Glutamatergic neuron (in vitro differentiated cells): ENCODE results near the gene UBAC2. TPM values are rescaled to one million over a fixed set of nuclear protein-coding genes. Genes with fewer than 3 reads are reported as not detected.

Source experiments
- DNase-seq: peaks from one replicate; pipeline ENCODE4 v3.0.0; 2022
- H3K27ac Mint-ChIP-seq: one replicate; pipeline ENCODE4 v1.8.0; 2020; ENCODE audit warnings: mild to moderate bottlenecking, mixed read lengths, inconsistent platforms; ENCODE audit not compliant: unreplicated experiment
- H3K27me3 Mint-ChIP-seq: one replicate; pipeline ENCODE4 v1.8.0; 2020; ENCODE audit warnings: mild to moderate bottlenecking, moderate library complexity, mixed read lengths, inconsistent platforms; ENCODE audit not compliant: unreplicated experiment
- H3K36me3 Mint-ChIP-seq: one replicate; pipeline ENCODE4 v1.8.0; 2020; ENCODE audit warnings: mild to moderate bottlenecking, mixed read lengths, inconsistent platforms; ENCODE audit not compliant: unreplicated experiment
- H3K4me1 Mint-ChIP-seq: one replicate; pipeline ENCODE4 v1.8.0; 2020; ENCODE audit warnings: mild to moderate bottlenecking, low read depth, mixed read lengths, inconsistent platforms; ENCODE audit not compliant: unreplicated experiment
- H3K4me3 Mint-ChIP-seq: one replicate; pipeline ENCODE4 v1.8.0; 2020; ENCODE audit warnings: mild to moderate bottlenecking, mixed read lengths, inconsistent platforms; ENCODE audit not compliant: unreplicated experiment
- H3K9me3 Mint-ChIP-seq: one replicate; pipeline ENCODE4 v1.8.0; 2020; ENCODE audit warnings: mild to moderate bottlenecking, moderate library complexity, mixed read lengths, inconsistent platforms; ENCODE audit not compliant: unreplicated experiment
- total RNA-seq: library from RNA; stranded (reverse); fragmentation: NEBNext Ultra II Directional; extraction: Animal tissue kit (Norgen Biotek cat#: 25700); gene quantifications from one replicate; pipeline ENCODE4 v1.2.1, GENCODE V29; 2021; ENCODE audit not compliant: unreplicated experiment
- TF ChIP-seq, protein P1 (sequence below): fragments of 200-600 bp; sonication (generic); IDR thresholded peaks from one replicate; pipeline ENCODE4 v1.5.0; 2021; ENCODE audit not compliant: partially characterized antibody, unreplicated experiment

The UBAC2 gene
- total RNA-seq, 1 donor from 2014 or later, result 33.3 TPM

DNA sequence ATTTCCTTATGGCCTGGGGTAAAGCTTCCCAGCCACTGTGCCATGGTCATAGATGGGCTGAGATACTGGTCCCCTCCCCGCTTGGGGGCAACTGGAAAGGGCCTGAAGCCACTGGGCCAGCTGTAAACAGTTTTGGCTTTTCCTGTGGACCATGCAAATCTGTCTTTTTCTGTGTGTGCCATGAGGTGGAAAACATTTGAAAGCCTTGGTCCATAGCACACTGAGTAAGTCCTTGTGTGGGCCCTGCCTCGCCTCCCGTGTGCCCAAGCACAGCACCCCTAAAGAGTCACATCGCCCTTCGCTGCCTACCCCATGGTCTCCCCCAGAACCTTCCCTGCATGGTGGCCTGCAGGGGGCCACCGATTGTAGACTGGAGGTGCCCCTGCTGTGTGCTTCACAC, 158.9 kb downstream of the UBAC2 start:
- TF ChIP-seq, protein P1, sequence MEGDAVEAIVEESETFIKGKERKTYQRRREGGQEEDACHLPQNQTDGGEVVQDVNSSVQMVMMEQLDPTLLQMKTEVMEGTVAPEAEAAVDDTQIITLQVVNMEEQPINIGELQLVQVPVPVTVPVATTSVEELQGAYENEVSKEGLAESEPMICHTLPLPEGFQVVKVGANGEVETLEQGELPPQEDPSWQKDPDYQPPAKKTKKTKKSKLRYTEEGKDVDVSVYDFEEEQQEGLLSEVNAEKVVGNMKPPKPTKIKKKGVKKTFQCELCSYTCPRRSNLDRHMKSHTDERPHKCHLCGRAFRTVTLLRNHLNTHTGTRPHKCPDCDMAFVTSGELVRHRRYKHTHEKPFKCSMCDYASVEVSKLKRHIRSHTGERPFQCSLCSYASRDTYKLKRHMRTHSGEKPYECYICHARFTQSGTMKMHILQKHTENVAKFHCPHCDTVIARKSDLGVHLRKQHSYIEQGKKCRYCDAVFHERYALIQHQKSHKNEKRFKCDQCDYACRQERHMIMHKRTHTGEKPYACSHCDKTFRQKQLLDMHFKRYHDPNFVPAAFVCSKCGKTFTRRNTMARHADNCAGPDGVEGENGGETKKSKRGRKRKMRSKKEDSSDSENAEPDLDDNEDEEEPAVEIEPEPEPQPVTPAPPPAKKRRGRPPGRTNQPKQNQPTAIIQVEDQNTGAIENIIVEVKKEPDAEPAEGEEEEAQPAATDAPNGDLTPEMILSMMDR, result no peak
- Mint-ChIP-seq H3K27ac (no peak overlapping the region), H3K9me3 (peaks cover 3% of the 10 kb centered on the region), H3K4me3 (no peak overlapping the region), H3K27me3 (peaks cover 4% of the 10 kb centered on the region), H3K36me3 (peaks cover 4% of the 10 kb centered on the region), H3K4me1 (peaks cover 9% of the 10 kb centered on the region)
- no peak for DNase-seq

DNA sequence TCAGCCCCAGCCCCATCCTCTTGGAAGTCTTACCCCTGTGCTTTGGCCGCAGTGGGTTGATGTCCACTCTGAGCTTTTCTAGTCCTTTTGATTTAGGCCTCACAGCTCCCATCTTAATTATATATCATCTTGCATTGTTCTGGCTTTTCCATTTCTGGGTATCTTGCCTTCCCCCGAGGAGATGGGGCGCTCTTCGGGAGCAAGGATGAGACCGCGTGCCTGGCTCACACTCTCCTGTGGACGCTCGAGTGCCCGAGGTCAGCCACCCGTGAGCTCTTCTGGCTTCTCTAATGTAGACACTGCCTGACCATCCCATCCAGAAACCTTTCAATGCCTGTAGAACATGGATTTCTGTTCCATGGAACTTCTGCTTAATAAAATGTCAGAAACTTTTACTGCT, 160.0 kb downstream of the UBAC2 start:
- H3K27ac Mint-ChIP-seq, result no peak overlapping the region
- TF ChIP-seq, protein P1, result no peak
- peaks cover 7% of the 10 kb centered on the region for H3K4me1 Mint-ChIP-seq
- peaks cover 4% of the 10 kb centered on the region for H3K36me3 Mint-ChIP-seq
- peaks cover 1% of the 10 kb centered on the region for H3K9me3 Mint-ChIP-seq
- H3K27me3 Mint-ChIP-seq, result peaks cover 4% of the 10 kb centered on the region
- H3K4me3 Mint-ChIP-seq, result no peak overlapping the region
- DNase-seq, result no peak

DNA sequence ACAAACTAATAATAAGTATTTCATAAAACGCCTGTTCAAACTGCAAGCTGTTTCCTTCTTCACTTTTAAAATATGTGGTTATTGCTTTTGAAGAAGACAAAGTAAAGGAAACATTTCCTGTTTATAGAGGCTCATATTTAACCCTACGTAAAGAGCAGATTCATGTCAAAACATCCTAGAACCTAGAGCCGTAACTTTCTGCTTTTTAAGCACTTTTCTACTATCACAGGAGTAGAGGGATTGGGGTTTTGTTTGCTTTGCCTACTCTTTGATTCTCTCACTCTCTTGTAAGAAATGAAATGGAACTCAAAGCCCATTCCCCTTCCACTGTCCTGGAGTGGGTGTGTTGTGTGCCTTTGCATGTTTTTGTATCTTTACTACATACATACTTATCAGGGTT, 160.5 kb downstream of the UBAC2 start:
- H3K27me3 Mint-ChIP-seq, result peaks cover 4% of the 10 kb centered on the region
- DNase-seq, result no peak
- TF ChIP-seq, protein P1, result no peak
- peaks cover 1% of the 10 kb centered on the region for H3K9me3 Mint-ChIP-seq
- H3K36me3 Mint-ChIP-seq, result peaks cover 4% of the 10 kb centered on the region
- no peak overlapping the region for H3K27ac Mint-ChIP-seq
- H3K4me3 Mint-ChIP-seq, result no peak overlapping the region
- H3K4me1 Mint-ChIP-seq, result peaks cover 12% of the 10 kb centered on the region

DNA sequence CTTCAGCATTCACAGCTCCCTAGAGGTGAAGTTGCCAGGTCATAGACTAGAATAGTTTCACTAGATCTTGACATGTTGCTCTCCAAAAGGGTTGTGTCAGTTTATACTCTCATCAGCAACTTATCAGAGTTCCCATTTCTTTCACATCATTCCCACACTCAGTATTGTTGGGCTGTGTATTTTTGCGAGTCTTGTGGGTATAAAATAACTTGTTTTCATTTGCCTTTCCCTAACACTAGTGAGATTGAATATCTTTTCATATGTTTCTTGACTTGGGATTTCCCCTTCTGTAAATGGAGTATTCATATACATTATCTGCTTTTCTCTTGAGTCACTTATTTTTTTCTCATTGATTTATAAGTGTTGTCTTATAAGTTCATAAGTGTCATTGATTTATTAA, 161.7 kb downstream of the UBAC2 start:
- Mint-ChIP-seq H3K4me1 (peaks cover 6% of the 10 kb centered on the region), H3K27me3 (peaks cover 2% of the 10 kb centered on the region), H3K4me3 (no peak overlapping the region), H3K36me3 (peaks cover 4% of the 10 kb centered on the region), H3K9me3 (peaks cover 1% of the 10 kb centered on the region), H3K27ac (no peak overlapping the region)
- DNase-seq, result no peak
- TF ChIP-seq, protein P1, result no peak

DNA sequence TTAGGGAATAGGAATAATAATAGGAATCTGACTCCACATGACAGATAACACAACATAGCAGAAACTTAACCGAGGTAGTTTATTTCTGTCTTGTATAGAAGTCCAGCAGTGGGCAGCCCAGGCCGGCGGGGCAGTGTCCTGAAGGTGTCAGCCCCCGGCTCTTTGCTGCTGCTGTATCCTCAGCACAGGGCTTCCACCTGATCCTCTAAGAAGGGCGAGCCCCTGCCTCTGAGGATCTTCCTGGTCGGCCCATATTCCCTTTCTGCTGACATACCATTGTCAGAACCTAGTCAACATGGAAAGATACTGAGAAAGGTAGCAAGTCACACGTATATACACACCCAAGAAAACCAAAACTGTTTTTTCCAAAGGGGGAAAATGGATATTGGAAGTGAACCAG, 162.7 kb downstream of the UBAC2 start:
- peaks cover 4% of the 10 kb centered on the region for H3K36me3 Mint-ChIP-seq
- H3K4me1 Mint-ChIP-seq, result peaks cover 14% of the 10 kb centered on the region
- peaks cover 3% of the 10 kb centered on the region for H3K27me3 Mint-ChIP-seq
- peaks cover 1% of the 10 kb centered on the region for H3K9me3 Mint-ChIP-seq
- DNase-seq, result no peak
- H3K4me3 Mint-ChIP-seq, result no peak overlapping the region
- TF ChIP-seq, protein P1, result no peak
- H3K27ac Mint-ChIP-seq, result no peak overlapping the region
